Right lobe of liver (tissue), 6 donors: Measurements from ENCODE around the gene SEPTIN1. TPM values are rescaled to one million over a fixed set of nuclear protein-coding genes. Genes with fewer than 3 reads are reported as not detected.
A peak's percentile ranks its signal among the peaks of the same experiment; 100 is the strongest.

ENCODE experiments used
- ATAC-seq, 4 donors: fragments of 200-7000 bp; cut with Tn5 transposase; one replicate each; pipeline ENCODE4 v1.9.1; 2020; ENCODE audit warnings: mild to moderate bottlenecking in 4 of 4, moderate library complexity in 4 of 4
- DNase-seq, 3 donors: peaks; one replicate each; pipeline ENCODE4 v3.0.0-alpha.2; 2020
- H3K27ac ChIP-seq, 3 donors: fragments of 200-600 bp; one replicate each; pipeline ENCODE4 v1.8.0; 2022
- H3K27me3 ChIP-seq, 2 donors: fragments of 200-600 bp; one replicate each; pipeline ENCODE4 v1.8.0; 2022
- H3K36me3 ChIP-seq, 4 donors: fragments of 200-600 bp; sonication (generic) in 1 of 4; one replicate each; pipeline versions ENCODE4 v1.5.1 to v1.8.0; 2017 to 2022; ENCODE audit warnings: control low read depth in 1 of 4
- H3K4me1 ChIP-seq, 4 donors: fragments of 200-600 bp; sonication (generic) in 1 of 4; one replicate each; pipeline versions ENCODE4 v1.5.1 to v1.8.0; 2017 to 2022; ENCODE audit warnings: control low read depth in 1 of 4
- H3K4me3 ChIP-seq, 3 donors: fragments of 200-600 bp; one replicate each; pipeline ENCODE4 v1.8.0; 2022
- H3K9me3 ChIP-seq, 4 donors: fragments of 200-600 bp; sonication (generic) in 1 of 4; one replicate each; pipeline versions ENCODE4 v1.5.1 to v1.8.0; 2017 to 2022; ENCODE audit warnings: control low read depth in 1 of 4
- POLR2A ChIP-seq: fragments of 450-650 bp; IDR thresholded peaks from one replicate; pipeline ENCODE4 v1.6.1; 2017; ENCODE audit warnings: antibody characterized with exemption, mild to moderate bottlenecking
- WGBS: methylation state at CpG from one replicate; pipeline ENCODE4 v1.1.6; 2018; ENCODE audit warnings: low coverage, low lambda C conversion rate; ENCODE audit not compliant: insufficient coverage; ENCODE audit errors: missing lambda C conversion rate; 5-methylcytosine and 5-hydroxymethylcytosine counted together
- intact Hi-C, 2 donors: fragments of 100-400 bp; cut with DNase I; formaldehyde crosslinking; loops; one replicate each; pipeline versions ENCODE4 v1.11.2 to v1.14.1; 2022
- total RNA-seq, 6 experiments: library from RNA; depleted of rRNA in 2 of 6; stranded (reverse); fragments of >200 nt in 2 of 6; fragmentation: NEBNext Ultra II Directional in 3 of 6; extraction: Animal tissue kit (Norgen Biotek cat#: 25700) in 3 of 6; gene quantifications; one replicate each; pipeline versions ENCODE4 v1.1.0 to v1.2.4, GENCODE V29; 2016 to 2023
- TF ChIP-seq, protein P1 (sequence below), 4 donors: fragments of 200-600 bp in 3 of 4; fragments of 450-650 bp in 1 of 4; IDR thresholded peaks; one replicate each; pipeline versions ENCODE4 v1.5.1 to v1.8.0; 2016 to 2022; ENCODE audit warnings: antibody characterized with exemption in 4 of 4, mild to moderate bottlenecking in 2 of 4
- donor health status: DM: no; HTN: yes; CAD: no.
- donor health status: DM: no; HTN: no; CAD: no.
- donor health status: DM: no; HTN: no; CAD: no.
- donor health status: DM: no; HTN: yes; CAD: no.
- donor health status: DM: no; HTN: yes; CAD: no.

Gene SEPTIN1
- total RNA-seq, 6 experiments from 2014 or later, result 0.12 to 1.7 (median 0.93) TPM

DNA sequence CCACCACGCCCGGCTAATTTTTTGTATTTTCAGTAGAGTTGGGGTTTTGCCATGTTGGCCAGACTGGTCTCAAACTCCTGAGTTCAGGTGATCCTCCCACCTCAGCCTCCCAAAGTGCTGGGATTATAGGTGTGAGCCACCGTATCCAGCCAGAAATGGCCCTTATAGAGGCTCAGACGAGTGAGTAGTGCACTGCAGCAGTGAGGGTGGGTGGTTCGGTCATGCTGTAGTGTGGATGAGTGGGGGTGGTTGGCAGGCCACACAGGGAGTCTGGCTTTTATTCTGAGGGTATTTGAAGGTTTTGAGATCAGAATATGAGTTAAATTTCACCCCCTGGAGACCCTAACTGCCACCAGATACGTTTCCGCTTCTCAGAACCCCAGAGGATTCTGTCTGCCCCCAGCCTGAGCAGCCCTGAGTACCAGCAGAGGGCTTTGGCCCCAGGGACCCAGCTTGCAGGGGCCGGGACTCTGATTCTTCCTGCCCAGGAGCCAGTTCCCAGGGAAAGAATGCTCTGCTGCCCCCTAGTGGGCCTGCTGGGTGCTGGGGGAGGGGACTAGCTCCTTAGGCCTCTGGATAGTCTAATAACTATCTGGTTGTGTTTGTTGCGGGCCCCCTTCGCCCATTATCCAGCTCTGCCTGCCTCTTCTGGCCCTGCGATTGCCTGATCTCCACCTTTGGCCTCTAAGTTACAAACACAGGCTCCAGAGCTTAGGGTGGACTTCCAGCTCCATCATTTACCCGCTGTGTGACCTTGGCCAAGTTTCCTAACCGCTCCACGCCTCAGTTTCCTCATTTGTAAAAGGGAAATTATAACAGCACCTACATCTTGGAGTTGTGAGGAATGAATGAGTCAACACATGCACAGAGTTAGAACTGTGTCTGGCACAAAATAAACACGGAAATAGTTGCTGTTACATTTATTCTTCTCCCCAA, 27.0 kb upstream of the SEPTIN1 start:
- 38% methylated on average over 11 of the region's 15 CpGs for WGBS

DNA sequence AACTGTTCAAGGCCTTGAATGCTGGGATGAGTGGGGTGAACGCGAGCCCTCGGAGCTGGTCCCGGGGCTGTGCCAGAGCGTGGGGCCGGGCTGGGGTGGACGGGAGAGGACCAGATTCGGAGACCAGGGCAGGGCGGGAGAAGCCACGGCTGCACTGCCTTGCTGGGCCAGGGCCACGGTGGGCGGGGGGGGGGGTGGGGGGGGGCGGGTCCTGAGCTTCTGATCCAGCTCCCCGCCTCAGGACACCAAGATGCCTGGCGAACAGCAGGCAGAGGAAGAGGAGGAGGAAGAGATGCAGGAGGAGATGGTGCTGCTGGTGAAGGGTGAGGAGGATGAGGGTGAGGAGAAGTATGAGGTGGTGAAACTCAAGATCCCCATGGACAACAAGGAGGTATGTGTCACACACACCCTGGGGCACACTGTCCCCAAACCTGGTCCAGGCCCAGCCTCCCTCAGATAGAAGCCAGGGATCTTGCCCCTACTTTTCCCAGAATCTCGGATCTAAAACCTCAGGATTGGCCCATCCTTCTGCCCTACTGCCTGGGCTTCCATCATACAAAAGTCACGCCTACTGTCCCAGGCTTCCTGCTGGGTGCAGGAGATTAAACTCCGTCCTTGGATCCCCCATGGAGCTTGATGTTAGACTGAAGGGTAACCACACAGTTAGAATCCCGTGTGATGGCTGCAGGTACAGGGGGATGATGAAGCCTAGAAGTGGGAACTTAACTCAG, 25.6 kb upstream of the SEPTIN1 start:
- 15% methylated on average over 9 of the region's 19 CpGs for WGBS
- H3K4me3 ChIP-seq, result peak overlapping the region; percentile 59 to 73 (median 70)
- H3K36me3 ChIP-seq, result no peaks in the 10 kb centered on the region
- intact Hi-C loops, result no loop called here
- no peak for TF ChIP-seq POLR2A
- TF ChIP-seq, protein P1, sequence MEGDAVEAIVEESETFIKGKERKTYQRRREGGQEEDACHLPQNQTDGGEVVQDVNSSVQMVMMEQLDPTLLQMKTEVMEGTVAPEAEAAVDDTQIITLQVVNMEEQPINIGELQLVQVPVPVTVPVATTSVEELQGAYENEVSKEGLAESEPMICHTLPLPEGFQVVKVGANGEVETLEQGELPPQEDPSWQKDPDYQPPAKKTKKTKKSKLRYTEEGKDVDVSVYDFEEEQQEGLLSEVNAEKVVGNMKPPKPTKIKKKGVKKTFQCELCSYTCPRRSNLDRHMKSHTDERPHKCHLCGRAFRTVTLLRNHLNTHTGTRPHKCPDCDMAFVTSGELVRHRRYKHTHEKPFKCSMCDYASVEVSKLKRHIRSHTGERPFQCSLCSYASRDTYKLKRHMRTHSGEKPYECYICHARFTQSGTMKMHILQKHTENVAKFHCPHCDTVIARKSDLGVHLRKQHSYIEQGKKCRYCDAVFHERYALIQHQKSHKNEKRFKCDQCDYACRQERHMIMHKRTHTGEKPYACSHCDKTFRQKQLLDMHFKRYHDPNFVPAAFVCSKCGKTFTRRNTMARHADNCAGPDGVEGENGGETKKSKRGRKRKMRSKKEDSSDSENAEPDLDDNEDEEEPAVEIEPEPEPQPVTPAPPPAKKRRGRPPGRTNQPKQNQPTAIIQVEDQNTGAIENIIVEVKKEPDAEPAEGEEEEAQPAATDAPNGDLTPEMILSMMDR (IDR thresholded peaks at IDR 0.05), result no peak
- peaks cover 0 to 21% (median 10%) of the 10 kb centered on the region in 4 donors for H3K4me1 ChIP-seq
- ATAC-seq (peak; percentile 5 to 36 (median 18)), DNase-seq (no peak)
- no peaks in the 10 kb centered on the region for H3K27me3 ChIP-seq
- H3K27ac ChIP-seq, result peak overlapping the region; percentile 63 to 81 (median 67)
- no peaks in the 10 kb centered on the region for H3K9me3 ChIP-seq

More for the DNA sequence above, 27.0 kb upstream of the SEPTIN1 start:
- Histone ChIP-seq H3K27me3 (no peaks in the 10 kb centered on the region), H3K4me1 (peaks cover 0 to 21% (median 10%) of the 10 kb centered on the region in 4 donors), H3K36me3 (peaks cover 0 to 6% (median 0%) of the 10 kb centered on the region in 4 donors), H3K27ac (peak overlapping the region in 1 of 3 donors; percentile 45), H3K4me3 (no peak overlapping the region), H3K9me3 (no peaks in the 10 kb centered on the region)
- ATAC-seq (peak; percentile 71 to 77 (median 74)), DNase-seq (peak; percentile 92 to 93 (median 92))
- TF ChIP-seq, protein P1 (IDR thresholded peaks at IDR 0.05), result peak; percentile 92 to 98 (median 96)
- no peak for TF ChIP-seq POLR2A
- intact Hi-C loops, result no loop called here

DNA sequence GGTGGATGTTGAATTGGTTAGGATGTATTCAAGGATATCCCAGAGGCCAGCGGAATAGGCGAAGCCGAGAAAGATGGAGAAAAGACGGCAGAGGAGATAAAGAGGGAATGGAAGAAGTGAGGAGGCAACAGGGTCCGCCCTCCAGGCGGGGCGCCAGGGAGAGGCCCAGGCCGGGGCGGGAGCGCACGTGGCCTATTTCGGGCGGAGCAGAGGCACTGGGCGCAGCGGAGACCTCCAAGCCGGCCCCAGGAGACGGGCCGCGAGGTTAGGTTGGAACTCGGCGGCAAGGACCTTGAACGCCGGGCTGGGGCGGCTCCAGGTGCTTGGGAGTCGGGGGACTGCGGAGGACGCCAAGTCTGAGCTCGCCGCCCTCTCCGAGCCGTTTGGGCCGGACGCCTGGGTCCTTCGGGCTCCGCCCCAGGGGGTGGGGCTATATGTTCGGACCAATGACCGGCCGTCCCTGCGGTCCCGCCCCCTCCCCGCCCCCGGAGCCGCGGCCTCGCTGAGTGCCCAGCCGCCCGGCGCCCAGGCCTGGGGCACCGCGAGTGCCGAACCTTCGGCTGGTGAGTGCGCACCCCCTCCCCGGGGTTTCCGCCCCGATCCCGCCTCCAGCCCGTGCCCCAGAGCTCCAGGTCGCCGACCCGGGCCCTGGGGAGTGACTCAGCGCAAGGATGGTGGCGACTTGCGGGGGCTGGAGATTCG, 24.9 kb upstream of the SEPTIN1 start, which contains the start of gene ZNF771:
Gene ZNF771, plus strand, starts transcription at position 505 of the 702 bp plus-strand sequence. CDS start 448 bp downstream, outside the sequence.
- TF ChIP-seq, protein P1 (IDR thresholded peaks at IDR 0.05), result peak in 1 of 4 donors; percentile 21
- TF ChIP-seq POLR2A, result no peak
- WGBS, result 0% methylated on average over 10 of the region's 65 CpGs
- peak; percentile 97 to 98 (median 97) for DNase-seq
- Histone ChIP-seq H3K27ac (peak within 1 kb of the TSS; percentile 63 to 81 (median 67)), H3K9me3 (no peaks in the 10 kb centered on the region), H3K4me1 (peaks cover 0 to 23% (median 10%) of the 10 kb centered on the region in 4 donors), H3K4me3 (peak within 1 kb of the TSS; percentile 59 to 73 (median 70)), H3K36me3 (no peaks in the 10 kb centered on the region), H3K27me3 (no peaks in the 10 kb centered on the region)
- intact Hi-C loops, result no loop called here
- ATAC-seq, result peak; percentile 90 to 97 (median 94)

GRCh38 chr16:30406795-30407101, 24.4 kb upstream of the SEPTIN1 start:
- DNase-seq, result no peak

More at GRCh38 chr16:30406795-30407101, 24.4 kb upstream of the SEPTIN1 start:
- peak overlapping the region; percentile 59 to 73 (median 70) for H3K4me3 ChIP-seq
- H3K27ac ChIP-seq, result peak overlapping the region; percentile 63 to 81 (median 67)
- intact Hi-C loops, result no loop called here
- 19% methylated on average over 14 of the region's 14 CpGs for WGBS
- no peak for ATAC-seq
- H3K4me1 ChIP-seq, result peaks cover 0 to 28% (median 13%) of the 10 kb centered on the region in 4 donors
- TF ChIP-seq POLR2A, result no peak
- TF ChIP-seq, protein P1 (IDR thresholded peaks at IDR 0.05), result no peak
- H3K9me3 ChIP-seq, result no peaks in the 10 kb centered on the region
- H3K27me3 ChIP-seq, result no peaks in the 10 kb centered on the region
- no peaks in the 10 kb centered on the region for H3K36me3 ChIP-seq
